GM19099 (cell line): ENCODE data around the gene USP32.

Source experiments
- POLR2A ChIP-seq: IDR thresholded peaks from 3 replicates; pipeline ENCODE4 v1.6.1; 2011; ENCODE audit warnings: low read depth; ENCODE audit not compliant: insufficient read length; ENCODE audit errors: extremely low read depth

The USP32 gene

DNA sequence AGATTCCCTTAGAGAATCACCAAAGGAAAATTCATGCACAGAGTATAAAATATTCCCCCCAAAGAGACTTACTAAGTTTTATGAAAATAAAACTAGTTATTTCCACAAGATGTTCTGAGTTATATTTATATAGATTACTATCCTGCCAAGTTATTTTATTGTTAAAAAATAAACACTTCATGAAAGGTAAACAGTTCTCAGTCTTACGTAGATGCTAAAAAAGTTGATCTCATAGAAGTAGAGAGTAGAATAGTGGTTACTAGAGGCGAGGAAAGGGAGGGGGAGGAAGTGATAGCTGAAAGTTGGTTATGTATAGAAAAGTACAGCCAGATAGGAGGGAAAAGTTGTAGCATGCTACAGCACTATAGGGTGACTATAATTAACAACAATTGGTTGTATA, 65.2 kb downstream of the USP32 start:
- no peak for TF ChIP-seq POLR2A

- no peak for TF ChIP-seq POLR2A
Observed at GRCh38 chr17:60325730-60326524, 66.0 kb downstream of the USP32 start.

DNA sequence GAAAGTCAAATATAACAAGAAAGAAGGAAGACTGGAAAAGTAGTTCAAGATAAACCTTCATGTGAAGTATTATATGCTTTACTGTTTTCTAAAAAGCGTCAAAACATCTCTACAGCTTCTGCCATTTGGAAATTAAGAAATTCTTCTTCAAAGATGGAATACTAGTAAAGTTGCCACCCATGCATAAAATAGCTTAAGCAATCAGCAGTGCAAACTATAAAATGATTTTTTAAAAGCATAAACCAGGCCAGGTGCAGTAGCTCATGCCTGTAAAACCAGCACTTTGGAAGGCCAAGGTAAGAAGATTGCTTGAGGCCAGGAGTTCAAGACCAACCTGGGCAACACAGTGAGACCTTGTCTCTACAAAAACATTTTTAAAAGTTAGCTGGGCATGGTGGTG, 68.2 kb downstream of the USP32 start:
- no peak for TF ChIP-seq POLR2A

GRCh38 chr17:60322056-60322387, 69.9 kb downstream of the USP32 start:
- TF ChIP-seq POLR2A = no peak

GRCh38 chr17:60321336-60322055, 70.4 kb downstream of the USP32 start:
- no peak for TF ChIP-seq POLR2A

DNA sequence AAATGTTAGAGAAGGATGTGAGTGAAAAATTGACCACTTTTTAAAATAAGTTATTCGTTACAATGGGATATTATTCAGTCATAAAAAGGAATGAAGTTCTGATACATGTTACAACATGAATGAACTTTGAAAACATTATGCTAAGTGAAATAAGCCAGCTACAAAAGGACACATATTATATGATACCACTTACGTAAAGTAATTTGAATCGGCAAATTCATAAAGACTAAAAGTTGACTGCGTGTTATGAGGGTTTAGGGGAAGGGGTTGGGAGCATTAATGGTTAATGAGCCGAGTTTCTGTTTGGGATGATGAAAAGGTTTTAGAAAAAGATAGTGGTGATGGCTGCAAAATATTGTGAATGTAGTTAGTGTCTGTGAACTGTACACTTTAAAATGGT, 73.1 kb downstream of the USP32 start:
- TF ChIP-seq POLR2A = no peak

GRCh38 chr17:60318326-60318725, 73.6 kb downstream of the USP32 start:
- TF ChIP-seq POLR2A = no peak

DNA sequence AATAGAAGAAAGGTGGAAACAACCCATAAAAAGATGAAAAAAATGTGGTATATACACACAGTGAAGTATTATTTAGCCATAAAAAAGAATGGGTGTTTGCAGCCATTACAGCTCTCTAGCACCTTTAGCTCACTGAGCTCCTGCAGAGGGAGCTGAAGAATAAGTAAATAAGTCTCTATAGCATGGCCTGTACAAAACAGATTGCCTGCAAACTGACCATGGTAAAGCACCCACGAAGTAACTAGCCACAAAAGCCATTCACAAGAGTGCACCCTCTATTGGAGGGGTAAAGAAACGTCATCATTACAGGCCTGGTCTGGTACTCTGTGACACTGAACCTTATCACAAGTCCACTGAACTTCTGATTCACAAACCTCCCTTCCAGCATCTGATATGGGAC, 76.3 kb downstream of the USP32 start:
- TF ChIP-seq POLR2A = no peak

DNA sequence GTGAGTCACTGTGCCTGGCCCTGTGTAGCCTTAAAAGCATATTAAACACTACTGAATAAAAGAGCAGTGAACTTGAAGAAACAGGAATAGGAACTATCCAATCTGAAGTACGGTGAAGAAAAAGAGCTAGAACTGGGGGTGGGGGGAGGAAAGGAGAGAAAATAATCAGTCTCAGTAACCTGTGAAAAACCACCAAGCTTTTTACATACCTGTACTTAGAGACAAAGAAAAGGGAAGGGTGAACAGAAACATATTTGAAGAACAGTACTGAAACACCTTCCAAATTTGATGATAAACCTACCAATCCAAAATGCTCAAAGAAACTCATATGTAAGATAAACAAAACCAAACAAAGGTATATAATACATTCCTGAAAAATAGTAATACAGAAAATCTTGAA, 77.5 kb downstream of the USP32 start:
- no peak for TF ChIP-seq POLR2A

GRCh38 chr17:60311936-60312335, 80.0 kb downstream of the USP32 start:
- TF ChIP-seq POLR2A = no peak

DNA sequence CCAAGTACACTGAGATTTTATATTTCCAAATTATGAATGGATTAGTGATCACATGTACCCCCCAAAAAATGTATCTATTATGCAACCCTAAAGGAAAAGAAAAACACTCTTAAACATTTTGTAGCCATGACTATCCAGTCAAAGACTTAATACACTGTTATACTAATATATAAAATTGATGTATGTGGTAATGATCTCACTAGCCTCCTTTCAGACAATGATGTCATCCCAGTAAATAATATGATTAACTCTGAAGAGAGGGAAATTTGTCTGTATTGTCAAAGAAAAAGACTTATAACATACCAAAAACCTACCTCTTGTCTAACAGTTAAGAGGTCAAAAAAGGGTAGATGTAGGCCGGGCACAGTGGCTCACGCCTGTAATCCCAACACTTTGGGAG, 80.7 kb downstream of the USP32 start:
- no peak for TF ChIP-seq POLR2A

DNA sequence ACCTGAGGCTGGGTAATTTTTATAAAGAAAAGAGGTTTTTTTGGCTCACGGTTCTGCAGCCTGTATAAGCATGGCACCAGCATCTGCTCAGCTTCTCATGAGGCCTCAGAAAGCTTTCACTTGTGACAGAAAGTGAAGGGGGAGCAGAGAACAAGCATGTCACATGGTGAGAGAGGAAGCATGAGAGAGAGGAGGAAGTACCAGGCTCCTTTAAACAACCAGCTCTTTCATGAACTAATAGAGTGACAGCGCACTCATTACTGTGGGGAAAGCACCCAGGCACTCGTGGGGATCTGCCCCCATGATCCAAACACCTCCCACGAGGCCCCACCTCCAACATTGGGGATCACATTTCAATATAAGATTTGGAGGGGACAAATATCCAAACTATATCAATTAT, 86.8 kb downstream of the USP32 start:
- TF ChIP-seq POLR2A = no peak

GRCh38 chr17:60304502-60304901, 87.4 kb downstream of the USP32 start:
- TF ChIP-seq POLR2A = no peak

DNA sequence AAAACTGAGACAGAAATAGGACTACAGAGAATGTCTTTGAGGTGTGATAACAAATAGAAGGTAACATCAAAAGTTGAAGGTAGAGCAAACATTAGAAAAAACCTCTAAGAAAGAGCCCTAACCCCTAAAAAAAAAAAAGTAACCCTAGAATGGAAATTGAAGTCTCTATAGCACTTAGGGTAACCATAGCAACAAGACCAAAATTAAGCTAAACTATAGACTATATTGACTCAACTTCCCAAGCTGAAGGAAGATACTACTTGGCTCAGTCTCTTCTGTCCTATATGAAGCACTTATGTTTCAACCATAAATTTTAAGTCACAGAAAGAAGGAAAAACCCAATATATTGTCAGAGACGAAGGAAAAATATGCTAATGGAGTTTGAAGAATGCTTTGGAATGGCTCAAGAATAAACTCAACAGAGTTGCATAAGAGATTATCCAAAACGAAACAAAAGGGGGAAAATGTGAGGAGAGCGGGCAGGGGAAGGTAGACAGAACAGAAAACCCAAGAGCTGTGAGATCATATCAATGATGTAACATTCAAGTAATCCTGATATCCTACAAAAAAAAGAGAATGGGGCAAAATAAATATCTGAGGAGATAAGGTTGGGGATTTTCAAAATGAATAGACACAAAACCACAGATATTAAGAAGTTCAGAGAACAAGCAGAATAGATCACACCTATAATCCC, 88.4 kb downstream of the USP32 start:
- no peak for TF ChIP-seq POLR2A

- no peak for TF ChIP-seq POLR2A
Observed at GRCh38 chr17:60301649-60302048, 90.3 kb downstream of the USP32 start.

- no peak for TF ChIP-seq POLR2A
Observed at GRCh38 chr17:60300949-60301348, 91.0 kb downstream of the USP32 start.
